Activated T-cell treated with anti-CD3 and anti-CD28 coated beads for 4 hours (primary cell): Measurements from ENCODE around the gene FBXO34.
"Not testable (repeated sequence)": the region's sequence is repeated elsewhere in the genome, so short reads cannot be mapped to it uniquely, and the experiment has no call there.

Source experiments
- DNase-seq: peaks from one replicate; pipeline ENCODE4 v3.0.0-alpha.2; 2020

Gene FBXO34

GRCh38 chr14:55348766-55349453, 77.7 kb downstream of the FBXO34 start:
- DNase-seq, result no peak

- no peak for DNase-seq
These were observed 78.3 kb downstream of the FBXO34 start for GRCh38 chr14:55349565-55349964.

GRCh38 chr14:55350461-55350860, 79.2 kb downstream of the FBXO34 start:
- no peak for DNase-seq

- DNase-seq, result no peak
These were observed 79.9 kb downstream of the FBXO34 start for GRCh38 chr14:55351111-55351510.

GRCh38 chr14:55352201-55352600, 81.0 kb downstream of the FBXO34 start:
- no peak for DNase-seq

- no peak for DNase-seq
These were observed 82.7 kb downstream of the FBXO34 start for GRCh38 chr14:55353686-55354467.

GRCh38 chr14:55354500-55354899, 83.3 kb downstream of the FBXO34 start:
- peak; percentile 42 for DNase-seq

- no peak for DNase-seq
These were observed 84.7 kb downstream of the FBXO34 start for GRCh38 chr14:55355922-55356321.

GRCh38 chr14:55356913-55357312, 85.7 kb downstream of the FBXO34 start:
- DNase-seq, result no peak

- no peak for DNase-seq
These were observed 88.1 kb downstream of the FBXO34 start for GRCh38 chr14:55359307-55359706.

GRCh38 chr14:55361190-55361589, 90.0 kb downstream of the FBXO34 start:
- DNase-seq, result no peak

GRCh38 chr14:55366271-55366670, 95.0 kb downstream of the FBXO34 start:
- no peak for DNase-seq

GRCh38 chr14:55370883-55371455, 99.7 kb downstream of the FBXO34 start:
- no peak for DNase-seq

- DNase-seq, result no peak
These were observed 101.2 kb downstream of the FBXO34 start for GRCh38 chr14:55372423-55372822.

GRCh38 chr14:55372825-55373224, 101.6 kb downstream of the FBXO34 start:
- DNase-seq, result no peak

GRCh38 chr14:55373784-55374705, 102.8 kb downstream of the FBXO34 start:
- peak; percentile 23 for DNase-seq

- DNase-seq, result no peak
These were observed 103.5 kb downstream of the FBXO34 start for GRCh38 chr14:55374771-55375170.

GRCh38 chr14:55377236-55377635, 106.0 kb downstream of the FBXO34 start:
- DNase-seq, result no peak

GRCh38 chr14:55381040-55381439, 109.8 kb downstream of the FBXO34 start:
- DNase-seq, result no peak

GRCh38 chr14:55381561-55381960, 110.3 kb downstream of the FBXO34 start:
- no peak for DNase-seq

GRCh38 chr14:55382483-55382882, 111.3 kb downstream of the FBXO34 start:
- DNase-seq, result no peak

- DNase-seq, result not testable (repeated sequence)
These were observed 111.8 kb downstream of the FBXO34 start for GRCh38 chr14:55383056-55383466.
